Skeletal muscle tissue (tissue), 4 donors: ENCODE data around the gene CDON. TPM values are rescaled to one million over a fixed set of nuclear protein-coding genes. Genes with fewer than 3 reads are reported as not detected.

ENCODE experiments used
- H3K27ac ChIP-seq: one replicate; pipeline ENCODE4 v1.7.0; 2013; ENCODE audit warnings: mild to moderate bottlenecking, low read depth, low read length, inconsistent platforms
- H3K27me3 ChIP-seq, 3 donors: one replicate each; pipeline ENCODE4 v1.7.0; 2013; ENCODE audit warnings: low read length in 3 of 3; ENCODE audit not compliant: control insufficient read depth in 3 of 3, insufficient read depth in 3 of 3
- H3K36me3 ChIP-seq, 3 donors: one replicate each; pipeline ENCODE4 v1.7.0; 2013; ENCODE audit warnings: low read length in 3 of 3; ENCODE audit not compliant: control insufficient read depth in 3 of 3, insufficient read depth in 3 of 3
- H3K4me1 ChIP-seq, 3 donors: one replicate each; pipeline ENCODE4 v1.7.0; 2013; ENCODE audit warnings: low read length in 3 of 3, mild to moderate bottlenecking in 3 of 3; ENCODE audit not compliant: control insufficient read depth in 3 of 3, insufficient read depth in 3 of 3
- H3K4me3 ChIP-seq, 3 donors: one replicate each; pipeline ENCODE4 v1.7.0; 2013; ENCODE audit warnings: low read length in 3 of 3
- H3K9ac ChIP-seq, 3 donors: one replicate each; pipeline ENCODE4 v1.7.0; 2013; ENCODE audit warnings: low read length in 3 of 3, mild to moderate bottlenecking in 3 of 3, moderate library complexity in 2 of 3, low read depth in 1 of 3
- H3K9me3 ChIP-seq, 3 donors: one replicate each; pipeline ENCODE4 v1.7.0; 2013; ENCODE audit warnings: low read length in 3 of 3; ENCODE audit not compliant: control insufficient read depth in 3 of 3
- total RNA-seq: library from RNA; depleted of rRNA; stranded (reverse); fragments of >200 nt; gene quantifications from one replicate; pipeline ENCODE4 v1.2.3, GENCODE V29; 2014
- donor health status: Osteomylitis.

Gene CDON
- total RNA-seq, 1 donor from 2014 or later = 28.7 TPM

DNA sequence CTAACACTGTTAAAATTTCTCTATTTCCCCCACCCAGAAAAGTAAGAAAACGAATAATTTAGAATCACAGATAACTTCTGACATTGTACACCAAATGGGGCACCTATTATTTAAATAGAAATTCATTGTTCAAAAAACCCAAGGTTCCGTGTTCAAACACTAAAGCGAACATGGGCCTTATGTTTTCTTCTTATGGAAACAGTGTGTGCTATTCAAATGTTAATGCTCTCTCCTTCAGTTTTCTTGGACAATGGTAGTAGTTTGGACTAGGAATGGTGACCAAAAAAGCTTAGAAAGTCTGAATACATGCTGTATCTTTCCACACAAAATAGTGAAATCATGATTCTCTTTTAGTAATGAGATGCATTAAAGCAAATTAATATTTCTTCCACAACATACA is 83.2 kb downstream of the CDON start:
- H3K4me3 ChIP-seq = no peak overlapping the region
- no peak overlapping the region for H3K9ac ChIP-seq
- H3K4me1 ChIP-seq = no peaks in the 10 kb centered on the region
- H3K27ac ChIP-seq = no peak overlapping the region
- peaks cover 0 to 4% (median 0%) of the 10 kb centered on the region in 3 donors for H3K36me3 ChIP-seq
- H3K27me3 ChIP-seq = no peaks in the 10 kb centered on the region
- no peaks in the 10 kb centered on the region for H3K9me3 ChIP-seq

- H3K4me3 ChIP-seq = no peak overlapping the region
- no peaks in the 10 kb centered on the region for H3K9me3 ChIP-seq
- no peak overlapping the region for H3K27ac ChIP-seq
- H3K4me1 ChIP-seq = no peaks in the 10 kb centered on the region
- no peaks in the 10 kb centered on the region for H3K27me3 ChIP-seq
- H3K9ac ChIP-seq = no peak overlapping the region
- H3K36me3 ChIP-seq = peaks cover 0 to 4% (median 0%) of the 10 kb centered on the region in 3 donors
These were observed 83.8 kb downstream of the CDON start for GRCh38 chr11:125978778-125979407.

GRCh38 chr11:125978181-125978716 is 84.4 kb downstream of the CDON start:
- no peaks in the 10 kb centered on the region for H3K4me1 ChIP-seq
- no peaks in the 10 kb centered on the region for H3K9me3 ChIP-seq
- no peak overlapping the region for H3K4me3 ChIP-seq
- H3K36me3 ChIP-seq = peaks cover 0 to 4% (median 0%) of the 10 kb centered on the region in 3 donors
- H3K9ac ChIP-seq = no peak overlapping the region
- H3K27ac ChIP-seq = no peak overlapping the region
- H3K27me3 ChIP-seq = no peaks in the 10 kb centered on the region

DNA sequence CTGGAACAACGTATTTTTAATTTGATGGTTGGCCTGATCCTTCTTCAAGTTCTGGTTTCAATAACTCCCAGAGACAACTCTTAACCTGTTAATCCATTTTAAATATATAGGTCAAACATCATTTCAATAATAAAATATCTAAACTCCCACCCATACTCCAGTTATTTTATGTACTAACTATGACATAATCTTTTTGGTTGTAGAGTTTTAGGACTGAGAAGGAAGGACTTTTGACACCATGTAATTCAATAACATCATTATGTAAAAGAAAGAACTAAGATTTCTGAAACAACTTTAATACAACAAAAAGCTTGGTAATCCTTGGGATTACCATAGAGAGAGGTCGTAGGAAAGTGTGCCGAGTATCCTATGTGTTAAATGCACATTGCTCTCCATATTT is 85.3 kb downstream of the CDON start:
- H3K36me3 ChIP-seq = peaks cover 0 to 4% (median 0%) of the 10 kb centered on the region in 3 donors
- H3K27me3 ChIP-seq = no peaks in the 10 kb centered on the region
- H3K4me1 ChIP-seq = no peaks in the 10 kb centered on the region
- H3K27ac ChIP-seq = no peak overlapping the region
- no peak overlapping the region for H3K9ac ChIP-seq
- no peak overlapping the region for H3K4me3 ChIP-seq
- H3K9me3 ChIP-seq = no peaks in the 10 kb centered on the region

DNA sequence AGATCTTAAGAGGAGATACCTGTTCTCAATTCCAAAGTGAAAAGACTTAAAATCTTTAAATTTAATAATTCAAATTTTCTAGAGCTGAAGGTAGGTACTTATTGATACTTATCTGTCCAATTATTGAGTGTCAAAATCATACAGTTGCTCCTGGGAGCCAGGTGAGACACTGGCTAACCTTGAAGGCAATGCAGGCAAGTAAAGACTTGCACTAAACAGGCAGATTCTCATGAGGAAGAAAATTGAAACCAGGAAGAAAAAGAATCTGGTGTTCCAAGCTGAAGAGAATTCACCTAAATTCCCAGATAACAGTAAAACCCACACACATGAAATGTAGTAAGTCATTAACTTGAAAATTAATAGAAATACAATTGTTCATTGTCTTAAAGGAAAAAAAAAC is 86.5 kb downstream of the CDON start:
- no peak overlapping the region for H3K27ac ChIP-seq
- H3K4me1 ChIP-seq = no peaks in the 10 kb centered on the region
- H3K9me3 ChIP-seq = no peaks in the 10 kb centered on the region
- peaks cover 0 to 4% (median 0%) of the 10 kb centered on the region in 3 donors for H3K36me3 ChIP-seq
- no peak overlapping the region for H3K4me3 ChIP-seq
- H3K27me3 ChIP-seq = no peaks in the 10 kb centered on the region
- no peak overlapping the region for H3K9ac ChIP-seq

DNA sequence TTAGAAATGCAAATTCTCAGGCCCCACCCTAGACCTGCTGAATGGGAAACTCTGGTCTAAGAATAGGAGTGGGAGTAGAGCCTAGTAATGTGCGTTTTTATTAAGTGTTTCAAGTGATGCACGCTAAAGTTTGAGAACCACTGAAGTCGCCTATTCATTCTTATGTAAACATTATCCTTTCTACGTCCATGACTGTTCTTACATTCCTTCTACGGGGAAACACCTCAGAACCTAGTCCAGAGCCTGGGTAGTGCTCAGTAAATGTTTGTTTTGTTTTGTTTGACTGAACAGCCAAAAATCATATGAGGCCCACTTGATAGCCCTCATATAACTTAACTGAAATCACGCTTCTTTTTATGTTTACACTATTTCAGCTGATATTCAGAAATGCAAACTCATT is 87.0 kb downstream of the CDON start:
- H3K4me1 ChIP-seq = no peaks in the 10 kb centered on the region
- H3K9me3 ChIP-seq = no peaks in the 10 kb centered on the region
- peaks cover 0 to 4% (median 0%) of the 10 kb centered on the region in 3 donors for H3K36me3 ChIP-seq
- H3K9ac ChIP-seq = no peak overlapping the region
- H3K27ac ChIP-seq = no peak overlapping the region
- no peaks in the 10 kb centered on the region for H3K27me3 ChIP-seq
- H3K4me3 ChIP-seq = no peak overlapping the region

- Histone ChIP-seq H3K27ac (no peak overlapping the region), H3K27me3 (no peaks in the 10 kb centered on the region), H3K9ac (no peak overlapping the region), H3K9me3 (no peaks in the 10 kb centered on the region), H3K4me1 (no peaks in the 10 kb centered on the region), H3K36me3 (peaks cover 0 to 4% (median 0%) of the 10 kb centered on the region in 3 donors), H3K4me3 (no peak overlapping the region)
These were observed 88.4 kb downstream of the CDON start for GRCh38 chr11:125974284-125974683.

GRCh38 chr11:125971618-125972017 is 91.0 kb downstream of the CDON start:
- no peak overlapping the region for H3K9ac ChIP-seq
- no peaks in the 10 kb centered on the region for H3K9me3 ChIP-seq
- H3K36me3 ChIP-seq = peaks cover 0 to under 1% (median 0%) of the 10 kb centered on the region in 3 donors
- H3K4me1 ChIP-seq = no peaks in the 10 kb centered on the region
- no peak overlapping the region for H3K4me3 ChIP-seq
- H3K27ac ChIP-seq = no peak overlapping the region
- H3K27me3 ChIP-seq = no peaks in the 10 kb centered on the region

- H3K36me3 ChIP-seq = no peaks in the 10 kb centered on the region
- no peaks in the 10 kb centered on the region for H3K4me1 ChIP-seq
- H3K4me3 ChIP-seq = no peak overlapping the region
- no peak overlapping the region for H3K27ac ChIP-seq
- no peaks in the 10 kb centered on the region for H3K27me3 ChIP-seq
- no peak overlapping the region for H3K9ac ChIP-seq
- no peaks in the 10 kb centered on the region for H3K9me3 ChIP-seq
These were observed 94.3 kb downstream of the CDON start for GRCh38 chr11:125968354-125968753.

GRCh38 chr11:125967515-125967914 is 95.2 kb downstream of the CDON start:
- Histone ChIP-seq H3K36me3 (no peaks in the 10 kb centered on the region), H3K27ac (no peak overlapping the region), H3K4me1 (no peaks in the 10 kb centered on the region), H3K4me3 (no peak overlapping the region), H3K9ac (no peak overlapping the region), H3K9me3 (no peaks in the 10 kb centered on the region), H3K27me3 (no peaks in the 10 kb centered on the region)
